Activated CD4-positive, alpha-beta memory T cell treated with anti-CD3 and anti-CD28 coated beads, Interleukin-2, amount 10 ng/mL, durations not matched to agents 7 days and 5 days (primary cell): ENCODE measurements around the gene LGALS1. TPM values are rescaled to one million over a fixed set of nuclear protein-coding genes. Genes with fewer than 3 reads are reported as not detected.
A peak's percentile ranks its signal among the peaks of the same experiment; 100 is the strongest.

Experiments used
- CTCF ChIA-PET: fragments of 350-600 bp; sonication (Branson Sonifier 250); formaldehyde crosslinking; loops from one replicate; lab custom pipeline; 2021; ENCODE audit warnings: antibody characterized with exemption, inconsistent platforms; lab: Charles Lee
- POLR2A ChIA-PET: fragments of 350-600 bp; sonication (Branson Sonifier 250); formaldehyde crosslinking; loops from one replicate; lab custom pipeline; 2021; ENCODE audit warnings: antibody characterized with exemption; lab: Charles Lee
- DNase-seq: peaks from one replicate; pipeline ENCODE4 v3.0.0-alpha.2; 2020
- H3K27ac Mint-ChIP-seq: one replicate; pipeline ENCODE4 v1.8.0; 2021; ENCODE audit warnings: mild to moderate bottlenecking, mixed read lengths
- H3K27me3 Mint-ChIP-seq: one replicate; pipeline ENCODE4 v1.8.0; 2021; ENCODE audit warnings: mixed read lengths
- H3K36me3 Mint-ChIP-seq: one replicate; pipeline ENCODE4 v1.8.0; 2021; ENCODE audit warnings: low read depth, mixed read lengths
- H3K4me1 Mint-ChIP-seq: one replicate; pipeline ENCODE4 v1.8.0; 2021; ENCODE audit warnings: mixed read lengths
- H3K4me3 Mint-ChIP-seq: one replicate; pipeline ENCODE4 v1.8.0; 2021; ENCODE audit warnings: mild to moderate bottlenecking, mixed read lengths
- H3K9me3 Mint-ChIP-seq: one replicate; pipeline ENCODE4 v1.8.0; 2021; ENCODE audit warnings: mixed read lengths
- total RNA-seq, 2 experiments: library from RNA; stranded (reverse); gene quantifications; one replicate each; pipeline ENCODE4 v1.2.3, GENCODE V29; 2021

Gene LGALS1
- total RNA-seq, 2 experiments from 2014 or later: 2,209 to 2,240 TPM

DNA sequence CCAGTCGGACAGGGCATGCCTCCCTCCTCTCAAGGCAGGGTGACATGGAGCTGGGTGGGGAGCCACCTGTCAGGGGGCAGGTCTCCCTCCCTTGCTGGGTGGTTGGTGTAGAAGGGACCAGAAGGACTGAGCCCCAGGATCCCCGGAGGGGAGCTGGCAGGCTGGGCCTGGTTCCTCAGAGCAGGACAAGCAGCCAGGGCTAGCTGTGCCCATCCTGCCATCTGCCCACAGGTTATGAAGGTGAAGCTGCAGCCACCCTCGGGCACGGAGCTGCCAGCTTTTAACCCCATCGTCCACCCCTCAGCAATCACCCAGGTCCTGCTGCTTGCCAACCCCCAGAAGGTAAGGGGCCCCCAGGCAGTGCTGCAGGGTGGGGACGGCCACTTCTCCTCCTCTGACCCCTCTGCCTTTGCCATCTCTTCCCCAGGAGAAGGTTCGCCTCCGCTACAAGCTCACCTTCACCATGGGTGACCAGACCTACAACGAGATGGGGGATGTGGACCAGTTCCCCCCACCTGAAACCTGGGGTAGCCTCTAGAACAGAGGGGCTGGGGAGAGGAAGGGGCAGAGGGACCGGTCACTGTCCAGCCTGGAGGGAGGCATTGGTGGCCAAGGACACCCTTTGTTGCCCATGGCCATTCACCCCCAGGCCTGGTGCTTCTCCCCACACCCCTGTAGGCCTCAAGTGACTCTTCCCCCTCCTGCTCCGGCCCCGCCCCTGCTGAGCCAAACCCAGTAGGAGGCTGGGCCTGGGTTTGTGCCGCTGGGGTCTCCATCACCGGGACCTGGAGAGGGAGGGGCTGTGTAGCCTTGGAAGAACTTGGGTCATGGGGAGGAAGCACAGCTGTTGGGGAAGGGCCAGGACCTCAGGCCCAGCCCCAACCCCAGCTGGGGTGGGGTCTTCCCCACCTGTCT is 43.0 kb upstream of the LGALS1 start:
- peak; percentile 35 for DNase-seq
- POLR2A ChIA-PET: interaction anchor here (0.6 to 7.5 kb wide), 10 partner anchors 7 to 115 kb away, joined by 3 to 110 read pairs (median 13); partner anchors contain the start of genes GGA1, LGALS1, NOL12 and PDXP
- peak overlapping the region; percentile 95 for H3K27ac Mint-ChIP-seq
- peaks cover 7% of the 10 kb centered on the region for H3K36me3 Mint-ChIP-seq
- H3K27me3 Mint-ChIP-seq: no peaks in the 10 kb centered on the region
- H3K4me3 Mint-ChIP-seq: peak overlapping the region; percentile 44
- no peaks in the 10 kb centered on the region for H3K9me3 Mint-ChIP-seq
- CTCF ChIA-PET: interaction anchor here (0.5 to 16.0 kb wide), 11 partner anchors 8 to 254 kb away, joined by 3 to 301 read pairs (median 3); partner anchors contain the start of genes GGA1, LGALS1 and NOL12
- peaks cover 71% of the 10 kb centered on the region for H3K4me1 Mint-ChIP-seq

DNA sequence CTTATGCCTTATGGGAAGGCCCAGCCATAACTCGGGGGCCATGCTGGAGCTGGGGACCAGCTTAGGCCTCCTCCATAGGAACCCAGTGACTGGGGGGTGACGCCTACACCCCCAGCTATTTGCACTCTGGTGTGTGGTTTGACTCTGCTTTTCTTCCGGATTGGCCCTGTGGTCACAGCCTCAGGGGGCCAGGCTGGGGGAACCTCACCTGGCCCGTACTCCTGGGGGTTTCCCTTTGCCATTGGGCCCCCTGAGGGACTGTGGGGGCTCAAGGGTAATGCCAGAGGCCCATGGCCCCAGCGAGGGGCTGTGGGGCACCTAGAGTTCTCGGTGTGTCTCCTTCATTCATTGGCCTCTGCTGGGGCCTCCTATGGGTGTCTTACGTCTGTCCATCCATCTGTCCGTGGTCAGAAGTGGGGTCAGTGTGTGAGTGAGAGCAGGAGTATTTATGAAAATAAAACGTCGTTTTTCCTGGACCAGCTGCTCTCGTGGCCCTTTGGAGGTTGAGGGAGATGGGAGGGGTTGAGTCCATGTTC is 42.3 kb upstream of the LGALS1 start:
- H3K4me3 Mint-ChIP-seq: peak overlapping the region; percentile 44
- ChIA-PET CTCF (interaction anchor here (0.8 to 16.0 kb wide), 10 partner anchors 9 to 47 kb away, joined by 3 to 301 read pairs (median 4); partner anchors contain the start of genes GGA1, LGALS1, NOL12 and PDXP), POLR2A (interaction anchor here (0.6 to 13.1 kb wide), 11 partner anchors 8 to 848 kb away, joined by 3 to 126 read pairs (median 11); partner anchors contain the start of genes GGA1, LGALS1, NOL12 and PDXP)
- DNase-seq: peak; percentile 53
- peaks cover 7% of the 10 kb centered on the region for H3K36me3 Mint-ChIP-seq
- H3K9me3 Mint-ChIP-seq: no peaks in the 10 kb centered on the region
- H3K4me1 Mint-ChIP-seq: peaks cover 71% of the 10 kb centered on the region
- H3K27me3 Mint-ChIP-seq: no peaks in the 10 kb centered on the region
- H3K27ac Mint-ChIP-seq: peak overlapping the region; percentile 95

DNA sequence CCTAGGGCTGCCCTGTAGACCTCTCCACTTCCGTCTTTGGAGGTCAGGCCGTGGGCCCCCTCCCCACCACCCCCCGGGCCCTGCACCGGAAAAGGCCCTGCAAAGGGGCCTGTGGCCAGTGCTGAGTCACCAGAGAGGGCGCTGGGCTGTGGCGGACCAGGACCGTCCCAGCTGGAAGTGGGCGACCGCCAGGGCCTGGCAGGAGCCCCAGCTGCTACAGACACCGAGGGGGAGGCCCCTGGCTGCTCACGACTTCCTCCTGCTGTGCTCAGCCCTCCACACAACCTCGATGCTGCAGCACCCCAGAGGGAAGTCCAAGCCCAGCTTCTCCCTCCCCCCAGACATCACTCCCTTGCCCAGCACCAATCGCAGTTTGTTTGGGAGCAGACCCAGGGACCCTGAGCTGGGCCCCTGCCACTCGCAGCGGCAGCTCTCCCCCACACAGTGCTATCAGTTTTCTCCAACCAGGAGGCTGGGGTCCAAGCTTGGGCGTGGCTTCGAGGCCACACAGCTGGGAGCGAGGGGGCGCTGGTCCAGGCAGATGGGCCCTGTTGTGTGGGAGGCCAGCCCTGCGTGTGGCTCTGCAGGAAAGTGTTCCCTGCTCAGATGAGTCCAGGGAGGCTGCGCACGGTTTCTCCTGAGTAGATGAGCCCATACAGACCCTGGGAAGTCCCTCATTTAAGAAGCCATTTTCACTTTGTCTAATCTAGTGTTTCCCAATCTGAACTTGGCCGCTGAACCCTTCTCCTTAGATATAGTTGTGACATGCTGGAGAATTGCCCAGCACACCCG is 41.6 kb upstream of the LGALS1 start:
- Mint-ChIP-seq H3K27me3 (no peaks in the 10 kb centered on the region), H3K4me3 (peak overlapping the region; percentile 64), H3K9me3 (no peaks in the 10 kb centered on the region), H3K27ac (peak overlapping the region; percentile 95), H3K36me3 (peaks cover 11% of the 10 kb centered on the region), H3K4me1 (peaks cover 72% of the 10 kb centered on the region)
- DNase-seq: peak; percentile 74
- CTCF ChIA-PET: interaction anchor here (0.7 to 16.0 kb wide), 9 partner anchors 9 to 526 kb away, joined by 3 to 301 read pairs (median 5); partner anchors contain the start of genes GGA1, LGALS1, NOL12 and PDXP
- POLR2A ChIA-PET: interaction anchor here (0.6 to 13.1 kb wide), 12 partner anchors 9 to 847 kb away, joined by 3 to 126 read pairs (median 4); partner anchors contain the start of genes GGA1, LGALS1, NOL12 and PDXP

DNA sequence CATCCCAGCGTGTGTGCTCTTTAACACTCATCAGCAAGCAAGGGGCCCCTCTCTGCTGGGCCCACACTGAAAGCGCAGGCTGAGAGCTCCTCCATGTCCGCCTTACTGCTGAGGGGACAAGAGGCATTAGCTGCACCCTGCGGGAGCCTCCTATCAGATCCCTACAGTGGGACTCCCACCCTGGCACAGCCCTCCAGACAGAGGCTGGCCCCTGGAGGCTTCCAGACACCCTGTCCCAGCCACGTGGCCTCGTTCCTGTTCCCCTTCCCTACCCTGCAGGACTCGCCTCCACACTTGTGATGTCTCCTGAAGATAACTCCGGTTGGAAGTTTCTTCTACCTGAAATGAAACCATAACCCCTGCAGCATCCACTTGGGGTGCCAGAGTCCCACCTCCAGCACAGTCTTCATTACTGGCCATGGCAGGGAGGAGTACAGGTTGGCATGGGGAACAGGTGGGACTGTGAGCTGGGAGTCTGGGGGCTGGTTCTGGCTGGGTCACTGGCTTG is 41.0 kb upstream of the LGALS1 start:
- ChIA-PET CTCF (interaction anchor here (0.5 to 16.0 kb wide), 8 partner anchors 8 to 227 kb away, joined by 3 to 301 read pairs (median 31); partner anchors contain the start of genes GGA1, LGALS1, NOL12 and PDXP), POLR2A (interaction anchor here (0.8 to 13.1 kb wide), 8 partner anchors 9 to 53 kb away, joined by 3 to 126 read pairs (median 14); partner anchors contain the start of genes GGA1, LGALS1 and PDXP)
- H3K9me3 Mint-ChIP-seq: no peaks in the 10 kb centered on the region
- H3K27ac Mint-ChIP-seq: peak overlapping the region; percentile 95
- H3K36me3 Mint-ChIP-seq: peaks cover 12% of the 10 kb centered on the region
- peaks cover 74% of the 10 kb centered on the region for H3K4me1 Mint-ChIP-seq
- no peaks in the 10 kb centered on the region for H3K27me3 Mint-ChIP-seq
- peak overlapping the region; percentile 64 for H3K4me3 Mint-ChIP-seq
- DNase-seq: no peak

DNA sequence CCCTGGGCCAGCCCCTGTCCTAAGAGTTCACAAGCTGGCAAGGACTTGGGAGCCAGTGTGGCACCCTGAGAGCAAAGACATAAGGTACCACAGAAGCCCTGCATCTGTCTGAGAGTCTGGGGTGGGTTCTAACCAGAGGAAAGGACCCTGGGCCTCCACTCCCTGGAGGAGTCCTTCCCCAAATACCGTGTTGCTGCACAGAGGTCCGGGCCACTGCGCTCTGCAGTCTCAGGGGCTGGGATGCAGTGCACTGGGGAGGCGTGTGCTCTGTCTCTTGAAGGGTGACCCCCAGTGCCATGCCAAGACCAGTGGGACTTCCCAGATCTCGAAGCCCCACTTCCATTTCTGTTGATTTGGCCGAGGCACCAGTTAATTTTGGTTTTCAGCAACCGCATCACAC is 40.3 kb upstream of the LGALS1 start:
- H3K27me3 Mint-ChIP-seq: no peaks in the 10 kb centered on the region
- ChIA-PET POLR2A (interaction anchor here (1.0 to 13.1 kb wide), 8 partner anchors 7 to 53 kb away, joined by 3 to 126 read pairs (median 41); partner anchors contain the start of genes GGA1, LGALS1 and PDXP), CTCF (interaction anchor here (0.9 to 16.0 kb wide), 7 partner anchors 8 to 45 kb away, joined by 3 to 301 read pairs (median 45); partner anchors contain the start of genes GGA1, LGALS1, NOL12 and PDXP)
- H3K9me3 Mint-ChIP-seq: no peaks in the 10 kb centered on the region
- H3K36me3 Mint-ChIP-seq: peaks cover 12% of the 10 kb centered on the region
- peaks cover 74% of the 10 kb centered on the region for H3K4me1 Mint-ChIP-seq
- peak overlapping the region; percentile 95 for H3K27ac Mint-ChIP-seq
- DNase-seq: no peak
- no peak overlapping the region for H3K4me3 Mint-ChIP-seq

DNA sequence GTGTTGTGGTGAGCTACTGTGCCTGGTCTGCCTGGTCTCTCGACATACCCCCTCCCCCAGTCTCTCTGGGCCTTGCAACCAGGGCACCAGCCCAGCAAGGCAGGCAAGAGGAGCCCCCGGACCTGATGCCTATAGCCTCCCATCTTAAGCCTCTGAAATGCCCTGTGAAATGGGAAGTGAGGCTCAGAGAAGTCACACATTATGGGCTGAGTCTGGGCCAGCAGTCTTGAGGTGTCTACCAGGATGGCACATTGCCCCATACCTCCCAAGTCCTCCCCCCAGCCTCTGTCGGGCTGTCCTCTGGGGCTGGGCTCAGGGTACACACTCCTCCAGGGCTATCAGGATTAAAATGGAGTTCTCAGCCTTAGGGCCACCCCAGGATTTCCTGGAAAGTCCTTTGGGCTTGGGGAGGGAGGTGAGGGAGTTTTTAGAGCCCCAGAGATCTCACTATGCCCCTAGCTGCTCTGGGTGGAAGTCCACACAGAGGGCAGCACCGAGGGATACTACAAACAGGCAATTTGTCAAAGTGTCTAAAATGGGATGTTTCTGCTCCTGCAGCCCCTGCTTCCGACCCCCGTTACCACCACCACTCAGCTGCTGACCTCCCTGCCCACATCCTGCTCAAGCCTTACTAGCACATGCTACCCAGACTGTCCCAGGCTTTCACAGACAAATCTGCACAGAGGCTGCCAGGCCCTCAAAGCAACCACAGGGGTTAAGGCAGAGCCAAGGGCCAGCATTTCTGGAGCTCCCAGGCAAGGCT is 39.1 kb upstream of the LGALS1 start:
- CTCF ChIA-PET: interaction anchor here (0.9 to 16.0 kb wide), 14 partner anchors 10 to 317 kb away, joined by 3 to 301 read pairs (median 4); partner anchors contain the start of genes C22orf23, GGA1, LGALS1 and NOL12
- peak; percentile 63 for DNase-seq
- H3K9me3 Mint-ChIP-seq: no peaks in the 10 kb centered on the region
- peak overlapping the region; percentile 95 for H3K27ac Mint-ChIP-seq
- H3K4me1 Mint-ChIP-seq: peaks cover 77% of the 10 kb centered on the region
- peaks cover 20% of the 10 kb centered on the region for H3K36me3 Mint-ChIP-seq
- H3K4me3 Mint-ChIP-seq: peak overlapping the region; percentile 3
- POLR2A ChIA-PET: interaction anchor here (1.1 to 13.1 kb wide), 9 partner anchors 8 to 327 kb away, joined by 3 to 126 read pairs (median 8); partner anchors contain the start of genes GCAT, GGA1, LGALS1 and NOL12
- no peaks in the 10 kb centered on the region for H3K27me3 Mint-ChIP-seq

DNA sequence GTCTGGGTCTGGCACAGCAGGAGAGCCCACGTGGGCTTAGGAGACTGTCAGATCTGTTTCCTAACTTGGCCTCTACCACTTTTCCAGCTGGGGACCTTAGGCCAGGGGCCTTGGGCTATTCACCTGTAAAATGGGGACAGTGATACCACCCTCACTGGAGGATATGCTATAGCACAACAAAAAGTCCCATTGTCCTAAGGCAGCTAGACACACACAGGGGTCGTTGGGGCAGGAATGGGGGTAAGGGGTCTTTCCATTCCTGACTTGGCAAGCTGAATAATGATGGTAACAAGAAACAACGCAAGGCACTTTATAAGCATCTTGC is 38.5 kb upstream of the LGALS1 start:
- no peaks in the 10 kb centered on the region for H3K9me3 Mint-ChIP-seq
- ChIA-PET POLR2A (interaction anchor here (1.4 to 13.1 kb wide), 8 partner anchors 9 to 327 kb away, joined by 3 to 126 read pairs (median 14); partner anchors contain the start of genes GCAT, GGA1, LGALS1 and NOL12), CTCF (interaction anchor here (0.9 to 16.0 kb wide), 14 partner anchors 10 to 317 kb away, joined by 3 to 301 read pairs (median 4); partner anchors contain the start of genes C22orf23, GGA1, LGALS1 and NOL12)
- peaks cover 26% of the 10 kb centered on the region for H3K36me3 Mint-ChIP-seq
- DNase-seq: no peak
- H3K4me3 Mint-ChIP-seq: peak overlapping the region; percentile 3
- no peaks in the 10 kb centered on the region for H3K27me3 Mint-ChIP-seq
- H3K27ac Mint-ChIP-seq: peak overlapping the region; percentile 95
- peaks cover 79% of the 10 kb centered on the region for H3K4me1 Mint-ChIP-seq

DNA sequence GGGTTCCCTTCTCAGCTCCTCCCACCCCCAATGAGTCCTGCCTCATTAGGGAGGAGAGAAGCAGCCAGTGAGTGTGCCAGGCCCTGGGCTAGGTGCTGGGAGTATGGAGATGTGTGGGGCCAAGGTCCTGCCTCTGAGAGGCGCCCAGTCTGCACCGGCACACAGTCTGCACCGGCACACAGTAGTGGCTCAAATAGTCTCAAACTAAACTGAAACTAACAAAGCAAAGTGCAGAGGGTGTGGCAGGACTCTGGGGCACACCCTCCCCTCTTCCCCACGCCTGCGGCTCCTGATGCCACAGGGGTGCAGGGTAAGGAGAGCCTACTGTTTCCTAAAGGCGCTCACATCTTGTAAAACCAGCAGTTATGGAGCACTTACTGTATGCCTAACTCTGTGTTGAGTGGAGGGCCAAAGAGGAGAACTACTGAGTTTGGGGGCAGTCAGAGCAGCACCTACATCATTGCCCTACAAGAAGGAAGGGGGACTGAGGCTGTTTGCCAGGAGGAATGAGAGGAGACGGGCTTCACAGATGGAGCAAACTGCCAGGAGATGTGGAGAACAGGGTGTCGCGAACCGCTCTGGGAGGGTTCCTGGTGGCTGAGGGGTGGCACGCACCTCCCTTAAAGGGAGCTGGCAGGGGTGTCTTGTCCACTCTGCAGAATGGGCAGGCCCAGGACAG is 36.9 kb upstream of the LGALS1 start:
- POLR2A ChIA-PET: interaction anchor here (0.6 to 13.1 kb wide), 11 partner anchors 9 to 396 kb away, joined by 3 to 126 read pairs (median 8); partner anchors contain the start of genes ANKRD54, GGA1, LGALS1 and PDXP
- peak overlapping the region; percentile 95 for H3K27ac Mint-ChIP-seq
- no peaks in the 10 kb centered on the region for H3K27me3 Mint-ChIP-seq
- CTCF ChIA-PET: interaction anchor here (1.1 to 16.0 kb wide), 5 partner anchors 8 to 42 kb away, joined by 4 to 301 read pairs (median 53); partner anchors contain the start of genes LGALS1, NOL12 and PDXP
- H3K9me3 Mint-ChIP-seq: no peaks in the 10 kb centered on the region
- peaks cover 36% of the 10 kb centered on the region for H3K36me3 Mint-ChIP-seq
- peaks cover 80% of the 10 kb centered on the region for H3K4me1 Mint-ChIP-seq
- DNase-seq: peak; percentile 70
- H3K4me3 Mint-ChIP-seq: peak overlapping the region; percentile 92

DNA sequence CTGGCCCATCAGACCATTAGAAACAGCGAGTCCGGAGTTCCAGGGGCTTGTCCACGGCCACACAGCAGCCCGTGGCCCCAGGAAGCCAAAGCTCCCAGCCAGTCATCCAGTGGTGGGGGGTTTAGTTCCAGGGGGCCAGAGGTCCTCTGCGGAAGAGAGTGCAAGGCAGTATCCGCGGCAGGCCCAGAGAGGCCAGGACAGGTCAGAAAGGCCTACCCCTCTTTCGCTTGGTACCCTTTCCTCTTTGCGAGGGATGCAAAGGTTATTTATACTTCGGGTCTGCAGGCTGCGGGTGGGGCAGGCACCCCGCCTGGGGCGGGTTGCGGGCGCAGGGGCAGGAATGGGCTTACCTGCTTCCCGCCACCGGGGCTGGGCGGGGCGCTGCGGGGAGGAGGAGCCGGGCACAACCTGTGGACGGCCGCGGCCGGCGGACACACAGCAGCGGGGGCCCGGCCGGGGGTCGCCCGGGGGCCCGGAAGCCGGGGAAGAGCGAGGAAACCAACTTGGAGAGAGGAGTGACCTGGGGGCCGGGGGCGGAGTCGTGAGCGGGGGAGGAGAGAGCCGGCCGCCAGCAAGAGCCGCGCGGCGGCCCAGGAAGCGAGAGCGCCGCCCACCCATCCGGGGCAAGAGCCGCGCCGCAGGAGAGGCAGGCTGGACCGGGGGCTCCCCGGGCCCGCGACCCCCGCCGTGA is 36.2 kb upstream of the LGALS1 start, which contains the start of gene SH3BP1:
Gene SH3BP1, plus strand, starts transcription at position 600 of the 691 bp plus-strand sequence. CDS start 119 bp downstream, outside the sequence.
- H3K4me3 Mint-ChIP-seq: peak within 1 kb of the TSS; percentile 92
- DNase-seq: peak; percentile 71

More for the DNA sequence above, 36.2 kb upstream of the LGALS1 start, which contains the start of gene SH3BP1:
- H3K36me3 Mint-ChIP-seq: peaks cover 41% of the 10 kb centered on the region
- no peaks in the 10 kb centered on the region for H3K9me3 Mint-ChIP-seq
- ChIA-PET POLR2A (interaction anchor here (0.9 to 13.1 kb wide), 13 partner anchors 9 to 397 kb away, joined by 3 to 126 read pairs (median 5); partner anchors contain the start of genes ANKRD54, GGA1, LGALS1 and NOL12), CTCF (interaction anchor here (1.1 to 16.0 kb wide), 4 partner anchors 8 to 41 kb away, joined by 4 to 301 read pairs (median 56); partner anchors contain the start of genes LGALS1, NOL12 and PDXP)
- H3K27ac Mint-ChIP-seq: peak within 1 kb of the TSS; percentile 97
- no peaks in the 10 kb centered on the region for H3K27me3 Mint-ChIP-seq
- H3K4me1 Mint-ChIP-seq: peaks cover 78% of the 10 kb centered on the region
